Transverse colon (tissue), 4 donors: ENCODE data around the gene LRRC4C. TPM values are rescaled to one million over a fixed set of nuclear protein-coding genes. Genes with fewer than 3 reads are reported as not detected.

Experiments
- DNase-seq: peaks from one replicate; pipeline ENCODE4 v3.0.0-alpha.2; 2019
- H3K27ac ChIP-seq, 4 donors: fragments of 200-600 bp; sonication (generic); 2 replicates each; pipeline ENCODE4 v1.5.1; 2016 to 2018; ENCODE audit warnings: inconsistent platforms in 4 of 4
- H3K27me3 ChIP-seq: fragments of 200-600 bp; sonication (generic); 2 replicates; pipeline ENCODE4 v1.5.1; 2017; ENCODE audit warnings: inconsistent platforms
- H3K36me3 ChIP-seq, 4 donors: fragments of 200-600 bp; sonication (generic); 2 replicates each; pipeline ENCODE4 v1.5.1; 2017 to 2019; ENCODE audit warnings: inconsistent platforms in 4 of 4
- H3K4me1 ChIP-seq, 4 donors: fragments of 200-600 bp; sonication (generic); 2 replicates each; pipeline ENCODE4 v1.5.1; 2017 to 2020; ENCODE audit warnings: inconsistent platforms in 4 of 4
- H3K4me3 ChIP-seq, 4 donors: fragments of 200-600 bp; sonication (generic); 1 replicate in 1 of 4; 2 replicates in 3 of 4; pipeline versions ENCODE4 v1.5.1 to v1.6.1; 2017 to 2019; ENCODE audit warnings: inconsistent platforms in 4 of 4
- H3K9me3 ChIP-seq, 2 donors: fragments of 200-600 bp; sonication (generic); 2 replicates each; pipeline ENCODE4 v1.5.1; 2017 to 2019; ENCODE audit warnings: inconsistent platforms in 2 of 2
- CTCF ChIP-seq, 5 experiments: fragments of 200-600 bp in 3 of 5; fragments of 450-650 bp in 2 of 5; sonication (generic) in 3 of 5; IDR thresholded peaks; 1 replicate in 2 of 5; 2 replicates in 3 of 5; pipeline ENCODE4 v1.5.1; 2016 to 2017; ENCODE audit warnings: antibody characterized with exemption in 5 of 5, inconsistent platforms in 3 of 5, mild to moderate bottlenecking in 2 of 5, moderate library complexity in 1 of 5
- EP300 ChIP-seq: sonication (generic); formaldehyde crosslinking; IDR thresholded peaks from one replicate; pipeline ENCODE4 v1.6.1; 2017; ENCODE audit warnings: antibody characterized with exemption, low read depth
- POLR2A ChIP-seq: fragments of 450-650 bp; IDR thresholded peaks from one replicate; pipeline ENCODE4 v1.6.1; 2016; ENCODE audit warnings: antibody characterized with exemption, mild to moderate bottlenecking, moderate library complexity
- POLR2AphosphoS5 ChIP-seq, 3 donors: sonication (generic); formaldehyde crosslinking; IDR thresholded peaks; one replicate each; pipeline ENCODE4 v1.6.1; 2016; ENCODE audit warnings: antibody characterized with exemption in 3 of 3
- WGBS, 2 donors: methylation state at CpG; one replicate each; pipeline ENCODE4 v1.1.5; 2018; ENCODE audit warnings: low coverage in 1 of 2; 5-methylcytosine and 5-hydroxymethylcytosine counted together
- in situ Hi-C, 4 donors: fragments of 200-750 bp; cut with MboI; loops; one replicate each; pipeline versions ENCODE4 v1.15.0 to v1.15.1; 2017; ENCODE audit warnings: low sequenced_read_pairs in 3 of 4, low pct_ligation_motif_present in 1 of 4, low pct_unique_long_range_greater_than_20kb in 1 of 4
- intact Hi-C: fragments of 100-400 bp; cut with DNase I; formaldehyde crosslinking; loops from one replicate; pipeline ENCODE4 v1.15.1; 2023; ENCODE audit warnings: low total_unique reads
- total RNA-seq, 4 donors: library from RNA; depleted of rRNA; stranded (reverse); fragments of >200 nt; gene quantifications; one replicate each; pipeline ENCODE4 v1.1.0, GENCODE V29; 2016

LRRC4C gene
- total RNA-seq, 4 donors from 2014 or later = 0.55 to 1.9 (median 0.64) TPM; not detected in 1

GRCh38 chr11:40445391-40445790, 1014.1 kb downstream of the LRRC4C start:
- in situ Hi-C loops (no loop called here), intact Hi-C loops (no loop called here)
- Histone ChIP-seq H3K9me3 (peaks cover 8 to 13% of the 10 kb centered on the region in 2 donors), H3K36me3 (no peaks in the 10 kb centered on the region), H3K27ac (no peak overlapping the region), H3K27me3 (no peaks in the 10 kb centered on the region), H3K4me3 (no peak overlapping the region), H3K4me1 (no peaks in the 10 kb centered on the region)
- WGBS, 2 donors = 88% methylated on average over 4 of the region's 4 CpGs; no CpG with 5 or more reads in 1 of the 2 donors
- TF ChIP-seq POLR2A (no peak), EP300 (no peak), POLR2AphosphoS5 (IDR thresholded peaks at IDR 0.05) (no peak)
- no peak for DNase-seq

GRCh38 chr11:40444151-40444550, 1015.3 kb downstream of the LRRC4C start:
- Histone ChIP-seq H3K27me3 (no peaks in the 10 kb centered on the region), H3K36me3 (no peaks in the 10 kb centered on the region), H3K4me1 (no peaks in the 10 kb centered on the region), H3K4me3 (no peak overlapping the region), H3K9me3 (peaks cover 8 to 13% of the 10 kb centered on the region in 2 donors), H3K27ac (no peak overlapping the region)
- WGBS, 2 donors = 92 to 97% methylated on average over 1 of the region's 1 CpG
- in situ Hi-C loops = no loop called here
- no peak for DNase-seq
- intact Hi-C loops = no loop called here
- TF ChIP-seq EP300 = no peak
- no peak for TF ChIP-seq CTCF (IDR thresholded peaks at IDR 0.05)
- TF ChIP-seq POLR2AphosphoS5 (IDR thresholded peaks at IDR 0.05) = no peak
- no peak for TF ChIP-seq POLR2A

- Histone ChIP-seq H3K4me1 (no peaks in the 10 kb centered on the region), H3K27ac (no peak overlapping the region), H3K4me3 (no peak overlapping the region), H3K27me3 (no peaks in the 10 kb centered on the region), H3K9me3 (no peaks in the 10 kb centered on the region), H3K36me3 (no peaks in the 10 kb centered on the region)
- no peak for TF ChIP-seq CTCF (IDR thresholded peaks at IDR 0.05)
- no peak for TF ChIP-seq POLR2A
- no peak for TF ChIP-seq EP300
- in situ Hi-C loops = no loop called here
- intact Hi-C loops = no loop called here
- no peak for DNase-seq
These were observed 1024.1 kb downstream of the LRRC4C start for GRCh38 chr11:40435344-40435743.

- Histone ChIP-seq H3K27me3 (no peaks in the 10 kb centered on the region), H3K4me3 (no peak overlapping the region), H3K9me3 (no peaks in the 10 kb centered on the region), H3K36me3 (no peaks in the 10 kb centered on the region), H3K4me1 (no peaks in the 10 kb centered on the region), H3K27ac (no peak overlapping the region)
- WGBS, 2 donors = 97% methylated on average over 2 of the region's 2 CpGs; no CpG with 5 or more reads in 1 of the 2 donors
- no peak for DNase-seq
- intact Hi-C loops (no loop called here), in situ Hi-C loops (no loop called here)
- TF ChIP-seq CTCF (IDR thresholded peaks at IDR 0.05) (no peak), POLR2A (no peak), POLR2AphosphoS5 (IDR thresholded peaks at IDR 0.05) (no peak)
These were observed 1024.5 kb downstream of the LRRC4C start for GRCh38 chr11:40434926-40435325.

GRCh38 chr11:40432358-40432757, 1027.1 kb downstream of the LRRC4C start:
- Histone ChIP-seq H3K4me1 (no peaks in the 10 kb centered on the region), H3K27ac (no peak overlapping the region), H3K9me3 (peaks cover 0 to 3% of the 10 kb centered on the region in 2 donors), H3K4me3 (no peak overlapping the region), H3K36me3 (no peaks in the 10 kb centered on the region), H3K27me3 (no peaks in the 10 kb centered on the region)
- TF ChIP-seq EP300 (no peak), POLR2AphosphoS5 (IDR thresholded peaks at IDR 0.05) (no peak), CTCF (IDR thresholded peaks at IDR 0.05) (no peak), POLR2A (no peak)
- no peak for DNase-seq
- 85 to 86% methylated on average over 2 of the region's 2 CpGs for WGBS, 2 donors
- in situ Hi-C loops = no loop called here
- intact Hi-C loops = no loop called here
